Measurements from ENCODE around the gene MS4A14. TPM values are rescaled to one million over a fixed set of nuclear protein-coding genes. Genes with fewer than 3 reads are reported as not detected.

MS4A14 gene
- total and polyA plus RNA-seq, 2 experiments from 2014 or later: not detected

GRCh38 chr11:60390419-60390818 is 5.8 kb upstream of the MS4A14 start (continued):
- no peak for TF ChIP-seq STAT1 (IDR thresholded peaks at IDR 0.05; ENCODE audit: unreplicated experiment)
- no peak for TF ChIP-seq CTCF (conservative IDR thresholded peaks at IDR 0.05; ENCODE audit: low read depth in 2 of 2)

- H3K36me3 ChIP-seq (ENCODE audit: insufficient read depth): no peaks in the 10 kb centered on the region
- H3K4me1 ChIP-seq (ENCODE audit: insufficient read depth): no peaks in the 10 kb centered on the region
- no peaks in the 10 kb centered on the region for H3K36me3 Mint-ChIP-seq (ENCODE audit: low read depth)
- H3K4me3 ChIP-seq: no peak overlapping the region
- H3K9me2 ChIP-seq (ENCODE audit: insufficient read depth): peaks cover 20% of the 10 kb centered on the region
- no peak overlapping the region for H3K27ac ChIP-seq (ENCODE audit: low read depth)
- ATAC-seq (no peak), DNase-seq (ENCODE audit: low spot score) (no peak)
- H3K27ac Mint-ChIP-seq: no peak overlapping the region
- peak overlapping the region; percentile 28; the same call in 1 of the 2 replicates for H2AFZ ChIP-seq
- peaks cover 1% of the 10 kb centered on the region for H3K27me3 Mint-ChIP-seq (ENCODE audit: insufficient read depth, low read depth, poor library complexity)
- no peaks in the 10 kb centered on the region for H4K20me1 ChIP-seq (replicated peaks; ENCODE audit: insufficient read depth)
- no peak overlapping the region for H3K4me2 ChIP-seq
- H3K27me3 ChIP-seq (ENCODE audit: insufficient read depth): no peaks in the 10 kb centered on the region
- H3K4me3 Mint-ChIP-seq: no peak overlapping the region
- no peaks in the 10 kb centered on the region for H3F3A ChIP-seq (replicated peaks; ENCODE audit: low read depth)
- no peaks in the 10 kb centered on the region for H3K79me2 ChIP-seq (replicated peaks; ENCODE audit: insufficient read depth)
- TF ChIP-seq NANOG (IDR thresholded peaks at IDR 0.05; ENCODE audit: borderline replicate concordance) (no peak), ZNF331 (CRISPR knock-in tag; IDR thresholded peaks at IDR 0.05; ENCODE audit: low read depth) (no peak), EZH2 (IDR thresholded peaks at IDR 0.05; ENCODE audit: low read depth, unreplicated experiment) (no peak), POLR2AphosphoS5 (IDR thresholded peaks at IDR 0.05; ENCODE audit: low read depth) (no peak), CREB1 (CRISPR knock-in tag; IDR thresholded peaks at IDR 0.05; ENCODE audit: low read depth) (no peak), STAT1 (IDR thresholded peaks at IDR 0.05; ENCODE audit: unreplicated experiment) (no peak), EZH2phosphoT487 (IDR thresholded peaks at IDR 0.05; ENCODE audit: unreplicated experiment) (no peak)
- no peaks in the 10 kb centered on the region for H3K9me3 Mint-ChIP-seq
- peaks cover 9% of the 10 kb centered on the region; the same call in 1 of the 3 replicates for H3K4me1 Mint-ChIP-seq
Measured at GRCh38 chr11:60392361-60392760, 3.9 kb upstream of the MS4A14 start.

- Histone ChIP-seq H4K20me1 (replicated peaks; ENCODE audit: insufficient read depth) (no peaks in the 10 kb centered on the region), H3K36me3 (ENCODE audit: insufficient read depth) (no peaks in the 10 kb centered on the region), H3K79me2 (replicated peaks; ENCODE audit: insufficient read depth) (no peaks in the 10 kb centered on the region), H3K27ac (ENCODE audit: low read depth) (no peak overlapping the region), H3K4me1 (ENCODE audit: insufficient read depth) (no peaks in the 10 kb centered on the region), H3K4me3 (no peak overlapping the region), H3F3A (replicated peaks; ENCODE audit: low read depth) (no peaks in the 10 kb centered on the region), H3K9me2 (ENCODE audit: insufficient read depth) (peaks cover 16% of the 10 kb centered on the region), H3K4me2 (no peak overlapping the region), H2AFZ (no peak overlapping the region), H3K27me3 (ENCODE audit: insufficient read depth) (no peaks in the 10 kb centered on the region)
- ATAC-seq: no peak
- no peaks in the 10 kb centered on the region for H3K9me3 Mint-ChIP-seq
- H3K27ac Mint-ChIP-seq: no peak overlapping the region
- no peak overlapping the region for H3K4me3 Mint-ChIP-seq
- peaks cover 1% of the 10 kb centered on the region for H3K27me3 Mint-ChIP-seq (ENCODE audit: insufficient read depth, low read depth, poor library complexity)
- DNase-seq (ENCODE audit: low spot score): no peak
- no peaks in the 10 kb centered on the region for H3K36me3 Mint-ChIP-seq (ENCODE audit: low read depth)
- peaks cover 9% of the 10 kb centered on the region; the same call in 1 of the 3 replicates for H3K4me1 Mint-ChIP-seq
- TF ChIP-seq STAT1 (IDR thresholded peaks at IDR 0.05; ENCODE audit: unreplicated experiment) (no peak), ZNF462 (CRISPR knock-in tag; IDR thresholded peaks at IDR 0.05) (no peak), NANOG (IDR thresholded peaks at IDR 0.05; ENCODE audit: borderline replicate concordance) (no peak), POLR2AphosphoS5 (IDR thresholded peaks at IDR 0.05; ENCODE audit: low read depth) (no peak), CTCF (conservative IDR thresholded peaks at IDR 0.05; ENCODE audit: low read depth in 2 of 2) (no peak), ZNF331 (CRISPR knock-in tag; IDR thresholded peaks at IDR 0.05; ENCODE audit: low read depth) (no peak), ZNF114 (CRISPR knock-in tag; IDR thresholded peaks at IDR 0.05) (no peak)
Measured at GRCh38 chr11:60393016-60393415, 3.2 kb upstream of the MS4A14 start.
